K562 (cell line): ENCODE measurements around the gene ROR2. TPM values are rescaled to one million over a fixed set of nuclear protein-coding genes. Genes with fewer than 3 reads are reported as not detected.

ENCODE experiments used
- ATAC-seq: fragments of 200-7000 bp; cut with Tn5 transposase; 3 replicates; pipeline ENCODE4 v1.9.1; 2020; ENCODE audit warnings: moderate library complexity
- BruUV-seq: library from RNA; stranded (reverse); fragments of 400-500 nt; replicated peaks from 2 replicates; lab custom pipeline; 2021; lab: Mats Ljungman, UMichigan
- CTCF ChIA-PET: fragments of 300-600 bp; formaldehyde crosslinking; extraction: SDS; loops from one replicate; lab custom pipeline; 2021; ENCODE audit warnings: low intra/inter-chr PET ratio; lab: Yijun Ruan, JAX
- POLR2A ChIA-PET: fragments of 300-600, 350-650 bp; sonication (Branson Sonifier 250); formaldehyde crosslinking; extraction: SDS; loops from one replicate; lab custom pipeline; 2021; ENCODE audit warnings: antibody characterized with exemption, inconsistent platforms; lab: Yijun Ruan, JAX
- DNase-seq, 4 experiments: peaks; one replicate each; pipeline versions ENCODE4 v3.0.0 to v3.0.0-alpha.2; 2011 to 2018; ENCODE audit warnings: low spot score in 3 of 4, mixed read lengths in 3 of 4; ENCODE audit errors: extremely low read depth in 1 of 4
- FAIRE-seq: peaks from 2 replicates; lab custom pipeline; 2011; peaks lifted over from hg19 to GRCh38; lab: Jason Lieb, UNC
- H2AFZ ChIP-seq: 2 replicates; pipeline ENCODE4 v1.6.0; 2011; ENCODE audit warnings: low read depth, low read length, control low read depth, inconsistent platforms
- H3K27ac ChIP-seq: fragments of 200-600 bp; 3 replicates; pipeline ENCODE4 v1.8.0; 2011; ENCODE audit warnings: low read depth, mild to moderate bottlenecking, control low read depth, inconsistent platforms, low read length, moderate library complexity, mixed read lengths; ENCODE audit errors: extremely low read depth
- H3K27me3 ChIP-seq, 2 experiments: fragments of 300-600 bp in 1 of 2; 2 replicates in 1 of 2; 3 replicates in 1 of 2; pipeline versions ENCODE4 v1.6.0 to v1.8.0; 2011; ENCODE audit warnings: inconsistent platforms in 2 of 2, low read length in 2 of 2, mild to moderate bottlenecking in 1 of 2, mixed read lengths in 1 of 2, moderate library complexity in 1 of 2; ENCODE audit not compliant: control insufficient read depth in 2 of 2, insufficient read depth in 2 of 2
- H3K36me3 ChIP-seq: fragments of 300-600 bp; 3 replicates; pipeline ENCODE4 v1.8.0; 2011; ENCODE audit warnings: mild to moderate bottlenecking, low read length, inconsistent platforms; ENCODE audit not compliant: control insufficient read depth, insufficient read depth
- H3K4me1 ChIP-seq, 2 experiments: fragments of 200-600 bp in 1 of 2; replicated peaks in 1 of 2; 2 replicates in 1 of 2; 3 replicates in 1 of 2; pipeline versions ENCODE4 v1.5.1 to v1.8.0; 2011; ENCODE audit warnings: inconsistent platforms in 2 of 2, low read length in 2 of 2, mild to moderate bottlenecking in 1 of 2, mixed read lengths in 1 of 2, moderate library complexity in 1 of 2; ENCODE audit not compliant: control insufficient read depth in 2 of 2, insufficient read depth in 2 of 2
- H3K4me2 ChIP-seq: 2 replicates; pipeline ENCODE4 v1.6.1; 2011; ENCODE audit warnings: low read length, control low read depth, inconsistent platforms, mixed read lengths; ENCODE audit not compliant: insufficient read depth
- H3K4me3 ChIP-seq: fragments of 200-600 bp; sonication (generic), shearing (Covaris generic); 2 replicates; pipeline ENCODE4 v1.5.1; 2016; ENCODE audit warnings: control low read depth, inconsistent platforms
- H3K79me2 ChIP-seq: fragments of 200-600 bp; 3 replicates; pipeline ENCODE4 v1.8.0; 2011; ENCODE audit warnings: low read length, inconsistent platforms; ENCODE audit not compliant: control insufficient read depth, insufficient read depth
- H3K9ac ChIP-seq, 2 experiments: 2 replicates each; pipeline versions ENCODE4 v1.6.0 to v1.6.1; 2011; ENCODE audit warnings: low read depth in 2 of 2, low read length in 2 of 2, control low read depth in 1 of 2, inconsistent platforms in 1 of 2, mild to moderate bottlenecking in 1 of 2, mixed read lengths in 1 of 2; ENCODE audit not compliant: insufficient read depth in 1 of 2
- H3K9me1 ChIP-seq: one replicate; pipeline ENCODE4 v1.6.0; 2011; ENCODE audit warnings: inconsistent platforms, mild to moderate bottlenecking, low read length, moderate library complexity; ENCODE audit not compliant: control insufficient read depth, insufficient read depth
- H3K9me3 ChIP-seq: replicated peaks from 2 replicates; pipeline ENCODE4 v1.5.1; 2011; ENCODE audit warnings: low read depth, low read length, inconsistent platforms; ENCODE audit not compliant: control insufficient read depth, insufficient read depth
- H4K20me1 ChIP-seq: replicated peaks from 2 replicates; pipeline ENCODE4 v1.6.1; 2011; ENCODE audit warnings: low read length, inconsistent platforms, mixed read lengths; ENCODE audit not compliant: control insufficient read depth, insufficient read depth
- IFI16 ChIP-seq: fragments of 250-450 bp; sonication (Bioruptor Pico); IDR thresholded peaks from 2 replicates; pipeline ENCODE4 v2.1.2; 2022; ENCODE audit warnings: mild to moderate bottlenecking, inconsistent platforms
- ILF3 ChIP-seq: fragments of 450-650 bp; IDR thresholded peaks from 2 replicates; pipeline ENCODE4 v1.6.1; 2018; ENCODE audit warnings: antibody characterized with exemption, mild to moderate bottlenecking, moderate library complexity, borderline replicate concordance
- KLF13 ChIP-seq: fragments of 450-650 bp; IDR thresholded peaks from 2 replicates; pipeline ENCODE4 v1.6.1; 2016; ENCODE audit warnings: missing genetic modification characterization, low read depth, mild to moderate bottlenecking, missing compliant biosample characterization, moderate library complexity, borderline replicate concordance
- PHF20 ChIP-seq: fragments of 450-650 bp; IDR thresholded peaks from 2 replicates; pipeline ENCODE4 v1.6.1; 2018; ENCODE audit not compliant: partially characterized antibody
- POLR2G ChIP-seq: fragments of 200-400 bp; formaldehyde crosslinking; IDR thresholded peaks from 2 replicates; pipeline ENCODE4 v1.6.1; 2017; ENCODE audit warnings: low read depth, mild to moderate bottlenecking, antibody characterized with exemption, low read length, moderate library complexity
- PRPF4 ChIP-seq: fragments of 200-400 bp; formaldehyde crosslinking; IDR thresholded peaks from one replicate; pipeline ENCODE4 v1.6.1; 2017; ENCODE audit warnings: low read length, low read depth, mild to moderate bottlenecking; ENCODE audit not compliant: insufficient read depth, poor library complexity, severe bottlenecking
- PTBP1 ChIP-seq: fragments of 200-400 bp; formaldehyde crosslinking; IDR thresholded peaks from 2 replicates; pipeline ENCODE4 v1.6.1; 2017; ENCODE audit warnings: low read depth, low read length
- RBM22 ChIP-seq: fragments of 200-400 bp; formaldehyde crosslinking; IDR thresholded peaks from 2 replicates; pipeline ENCODE4 v1.6.1; 2018; ENCODE audit warnings: low read length, low read depth; ENCODE audit not compliant: poor library complexity, severe bottlenecking
- SP1 ChIP-seq: sonication (generic); formaldehyde crosslinking; IDR thresholded peaks from 2 replicates; pipeline ENCODE4 v1.8.1; 2022; ENCODE audit warnings: mild to moderate bottlenecking, missing genetic modification reagents
- TSC22D4 ChIP-seq: fragments of 450-650 bp; IDR thresholded peaks from 2 replicates; pipeline ENCODE4 v1.6.1; 2016; ENCODE audit warnings: missing genetic modification characterization, missing biosample characterization, control low read depth
- ZBED1 ChIP-seq: IDR thresholded peaks from 2 replicates; pipeline ENCODE4 v1.6.1; 2014
- ZNF197 ChIP-seq: fragments of 200-800 bp; sonication (Bioruptor generic); IDR thresholded peaks from 2 replicates; pipeline ENCODE4 v1.6.1; 2016; ENCODE audit warnings: low read depth, missing genetic modification characterization, missing compliant biosample characterization
- ZNF76 ChIP-seq: fragments of 250-450 bp; sonication (Bioruptor Pico); IDR thresholded peaks from 2 replicates; pipeline ENCODE4 v1.4.0; 2020; ENCODE audit warnings: mild to moderate bottlenecking, moderate library complexity, borderline replicate concordance
- ZNF785 ChIP-seq: fragments of 250-450 bp; sonication (Bioruptor Pico); IDR thresholded peaks from 2 replicates; pipeline ENCODE4 v1.4.0; 2020; ENCODE audit warnings: mild to moderate bottlenecking
- in situ Hi-C: fragments of 300-500 bp; cut with MboI; formaldehyde crosslinking; loops from 4 replicates; pipeline ENCODE4 v1.15.0; 2018; ENCODE audit warnings: inconsistent platforms, mixed read lengths
- intact Hi-C: fragments of 100-400 bp; cut with micrococcal nuclease; formaldehyde crosslinking; loops from 2 replicates; pipeline ENCODE4 v1.14.2; 2022
- polyA plus RNA-seq, 8 experiments: library from polyadenylated mRNA; depleted of rRNA in 4 of 8; stranded (reverse) in 5 of 8; unstranded in 3 of 8; fragments of >200 nt; fragmentation: Nextera tagmentation in 2 of 8; fragmentation: Illumina TruSeq in 1 of 8; extraction: Ambion mirVana in 2 of 8; extraction: Trizol in 1 of 8; gene quantifications; 2 replicates each; pipeline versions ENCODE4 v1.2.1 to v1.2.3, GENCODE V29; 2011 to 2014; ENCODE audit warnings: inconsistent platforms in 1 of 8, missing spikeins in 1 of 8
- total RNA-seq, 7 experiments: library from RNA; depleted of rRNA in 6 of 7; stranded (reverse); fragments of >200 nt in 6 of 7; fragmentation: Illumina TruSeq in 2 of 7; extraction: Trizol in 2 of 7; gene quantifications; 2 replicates each; pipeline versions ENCODE4 v1.2.1 to v1.2.3, GENCODE V29; 2011 to 2021; ENCODE audit warnings: low replicate concordance in 1 of 7
- TF ChIP-seq, protein P1 (sequence below): fragments of 450-650 bp; IDR thresholded peaks from one replicate; pipeline ENCODE4 v1.6.1; 2018; ENCODE audit warnings: mild to moderate bottlenecking, moderate library complexity; ENCODE audit not compliant: partially characterized antibody

Gene ROR2
- total and polyA plus RNA-seq, 9 of the 15 experiments (the other 6 are each of a cell fraction or from before 2014, with no cell fraction given): 5.6 to 33.8 (median 15.3) TPM

DNA sequence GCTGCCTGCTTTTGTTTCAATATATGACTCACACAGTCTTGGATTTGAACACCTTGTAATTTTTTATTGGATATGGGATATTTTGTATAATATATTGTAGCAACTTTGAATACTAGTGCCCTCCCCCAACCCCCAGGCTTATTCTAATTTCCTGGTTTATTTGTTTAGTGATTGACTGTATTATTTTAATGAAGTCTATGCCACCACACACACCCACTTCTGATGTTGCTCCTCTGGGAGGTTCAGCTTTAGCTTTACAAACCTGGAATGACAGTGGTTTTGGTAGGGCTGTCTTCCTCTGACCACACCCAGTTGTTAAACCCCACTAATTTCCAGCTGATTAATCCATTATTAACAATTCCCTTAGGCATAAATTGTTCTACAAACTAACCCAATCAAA lies 320.3 kb downstream of the ROR2 start:
- Histone ChIP-seq H3K9me3 (no peaks in the 10 kb centered on the region), H3K27me3 (no peaks in the 10 kb centered on the region), H3K4me2 (no peak overlapping the region), H3K79me2 (no peaks in the 10 kb centered on the region), H4K20me1 (no peaks in the 10 kb centered on the region), H2AFZ (no peak overlapping the region), H3K27ac (no peak overlapping the region), H3K36me3 (no peaks in the 10 kb centered on the region), H3K4me1 (no peaks in the 10 kb centered on the region), H3K9ac (no peak overlapping the region), H3K4me3 (no peak overlapping the region), H3K9me1 (no peaks in the 10 kb centered on the region)
- POLR2A ChIA-PET: interaction anchor here (0.7 kb wide), 1 partner anchor 16 kb away, joined by 4 read pairs; no protein-coding TSS in a partner anchor
- CTCF ChIA-PET: no interaction called here
- intact Hi-C loops (no loop called here), in situ Hi-C loops (no loop called here)
- BruUV-seq: no TSS peak
- DNase-seq (no peak), FAIRE-seq (no peak), ATAC-seq (no peak)
- TF ChIP-seq ZNF76 (CRISPR knock-in tag) (no peak), ILF3 (no peak), TSC22D4 (tag) (no peak), PTBP1 (no peak), PRPF4 (no peak), RBM22 (no peak), IFI16 (CRISPR knock-in tag) (no peak), ZBED1 (no peak), KLF13 (tag) (no peak), ZNF785 (no peak), PHF20 (no peak), ZNF197 (CRISPR knock-in tag) (no peak), SP1 (CRISPR knock-in tag) (no peak), POLR2G (no peak)
- TF ChIP-seq, protein P1, sequence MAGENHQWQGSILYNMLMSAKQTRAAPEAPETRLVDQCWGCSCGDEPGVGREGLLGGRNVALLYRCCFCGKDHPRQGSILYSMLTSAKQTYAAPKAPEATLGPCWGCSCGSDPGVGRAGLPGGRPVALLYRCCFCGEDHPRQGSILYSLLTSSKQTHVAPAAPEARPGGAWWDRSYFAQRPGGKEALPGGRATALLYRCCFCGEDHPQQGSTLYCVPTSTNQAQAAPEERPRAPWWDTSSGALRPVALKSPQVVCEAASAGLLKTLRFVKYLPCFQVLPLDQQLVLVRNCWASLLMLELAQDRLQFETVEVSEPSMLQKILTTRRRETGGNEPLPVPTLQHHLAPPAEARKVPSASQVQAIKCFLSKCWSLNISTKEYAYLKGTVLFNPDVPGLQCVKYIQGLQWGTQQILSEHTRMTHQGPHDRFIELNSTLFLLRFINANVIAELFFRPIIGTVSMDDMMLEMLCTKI: no peak
